GM12878 (cell line): ENCODE measurements around the gene KDF1. TPM values are rescaled to one million over a fixed set of nuclear protein-coding genes. Genes with fewer than 3 reads are reported as not detected.

Source experiments
- ATAC-seq: fragments of 200-7000 bp; cut with Tn5 transposase; 3 replicates; pipeline ENCODE4 v1.9.1; 2020; ENCODE audit warnings: mild to moderate bottlenecking, moderate library complexity
- BruUV-seq: library from RNA; stranded (reverse); fragments of 400-500 nt; replicated peaks from 2 replicates; lab custom pipeline; 2021; lab: Mats Ljungman, UMichigan
- CTCF ChIA-PET: fragments of 300-600 bp; sonication (Branson Sonifier 250); formaldehyde crosslinking; extraction: SDS; loops from one replicate; lab custom pipeline; 2021; ENCODE audit warnings: inconsistent platforms; lab: Yijun Ruan, JAX
- POLR2A ChIA-PET: fragments of 350-600 bp; formaldehyde crosslinking; extraction: SDS; loops from one replicate; lab custom pipeline; 2021; ENCODE audit warnings: inconsistent platforms; lab: Charles Lee
- RAD21 ChIA-PET: fragments of 300-600 bp; sonication (Branson Sonifier 250); formaldehyde crosslinking; loops from one replicate; lab custom pipeline; 2023; ENCODE audit warnings: antibody characterized with exemption; ENCODE audit not compliant: unreplicated experiment; lab: Charles Lee
- SMC1A ChIA-PET: fragments of 300-600 bp; sonication (Branson Sonifier 250); formaldehyde crosslinking; loops from one replicate; lab custom pipeline; 2023; ENCODE audit not compliant: unreplicated experiment, uncharacterized antibody; lab: Charles Lee
- DNase-seq: peaks from one replicate; pipeline ENCODE4 v3.0.0-alpha.2; 2011; ENCODE audit warnings: low read depth, low spot score
- FAIRE-seq: peaks from 3 replicates; lab custom pipeline; 2011; peaks lifted over from hg19 to GRCh38; lab: Jason Lieb, UNC
- H2AFZ ChIP-seq: 2 replicates; pipeline ENCODE4 v1.6.0; 2011; ENCODE audit warnings: low read depth, low read length, control low read depth; ENCODE audit not compliant: control insufficient read depth
- H3K27ac ChIP-seq: 2 replicates; pipeline ENCODE4 v1.5.1; 2011; ENCODE audit warnings: control low read depth; ENCODE audit not compliant: control insufficient read depth, insufficient read depth
- H3K27me3 ChIP-seq, 2 experiments: replicated peaks in 1 of 2; 2 replicates each; pipeline versions ENCODE4 v1.6.0 to v1.6.1; 2011; ENCODE audit warnings: low read length in 1 of 2; ENCODE audit not compliant: control insufficient read depth in 2 of 2, insufficient read depth in 2 of 2
- H3K36me3 ChIP-seq, 2 experiments: 2 replicates each; pipeline ENCODE4 v1.5.1; 2011; ENCODE audit warnings: low read length in 1 of 2; ENCODE audit not compliant: control insufficient read depth in 2 of 2, insufficient read depth in 2 of 2
- H3K4me1 ChIP-seq: 2 replicates; pipeline ENCODE4 v1.6.1; 2011; ENCODE audit warnings: mild to moderate bottlenecking, low read length, moderate library complexity, mixed read lengths; ENCODE audit not compliant: control insufficient read depth, insufficient read depth
- H3K4me2 ChIP-seq: 2 replicates; pipeline ENCODE4 v1.6.0; 2011; ENCODE audit warnings: control low read depth; ENCODE audit not compliant: control insufficient read depth, insufficient read depth
- H3K4me3 ChIP-seq: fragments of 200-600 bp; sonication (generic); 2 replicates; pipeline ENCODE4 v1.5.1; 2016
- H3K79me2 ChIP-seq: 2 replicates; pipeline ENCODE4 v1.6.0; 2011; ENCODE audit warnings: low read length; ENCODE audit not compliant: control insufficient read depth, insufficient read depth
- H3K9ac ChIP-seq: 2 replicates; pipeline ENCODE4 v1.8.0; 2011; ENCODE audit warnings: low read length, control low read depth, mixed read lengths; ENCODE audit not compliant: control insufficient read depth, insufficient read depth
- H3K9me3 ChIP-seq: replicated peaks from 3 replicates; pipeline ENCODE4 v1.5.1; 2011; ENCODE audit warnings: mild to moderate bottlenecking, low read length; ENCODE audit not compliant: control insufficient read depth, insufficient read depth
- H4K20me1 ChIP-seq: 2 replicates; pipeline ENCODE4 v1.6.0; 2011; ENCODE audit not compliant: control insufficient read depth, insufficient read depth
- CEBPZ ChIP-seq: fragments of 150-350 bp; IDR thresholded peaks from 2 replicates; pipeline ENCODE4 v1.6.1; 2016; ENCODE audit warnings: low read depth, low read length
- IRF5 ChIP-seq: fragments of 450-650 bp; IDR thresholded peaks from 2 replicates; pipeline ENCODE4 v1.6.1; 2017; ENCODE audit warnings: borderline replicate concordance
- POLR2A ChIP-seq: IDR thresholded peaks from 2 replicates; pipeline ENCODE4 v1.6.1; 2011; ENCODE audit warnings: low read depth, mild to moderate bottlenecking, low read length
- TARDBP ChIP-seq: IDR thresholded peaks from 2 replicates; pipeline ENCODE4 v1.6.1; 2016; ENCODE audit warnings: borderline replicate concordance
- YBX1 ChIP-seq: fragments of 450-650 bp; IDR thresholded peaks from 2 replicates; pipeline ENCODE4 v1.6.1; 2016; ENCODE audit warnings: antibody characterized with exemption
- WGBS: methylation state at CpG from one replicate; pipeline ENCODE4 v1.1.6; 2016; ENCODE audit warnings: low lambda C conversion rate; ENCODE audit not compliant: insufficient replicate concordance, insufficient coverage; ENCODE audit errors: missing lambda C conversion rate; 5-methylcytosine and 5-hydroxymethylcytosine counted together
- in situ Hi-C: fragments of 300-500 bp; cut with MboI; formaldehyde crosslinking; loops from 9 replicates; pipeline ENCODE4 v1.14.3; 2018; ENCODE audit warnings: mixed read lengths
- intact Hi-C: fragments of 100-400 bp; cut with micrococcal nuclease; formaldehyde crosslinking; loops from one replicate; pipeline ENCODE4 v1.14.2; 2022; ENCODE audit not compliant: unreplicated experiment
- polyA plus RNA-seq, 11 experiments: library from polyadenylated mRNA; depleted of rRNA in 4 of 11; unstranded in 6 of 11; stranded (reverse) in 5 of 11; fragments of >200 nt; fragmentation: Nextera tagmentation in 4 of 11; fragmentation: Illumina TruSeq in 1 of 11; extraction: Ambion mirVana in 4 of 11; extraction: Trizol in 1 of 11; gene quantifications; 1 replicate in 1 of 11; 2 replicates in 10 of 11; pipeline versions ENCODE4 v1.2.1 to v1.2.3, GENCODE V29; 2011 to 2016; ENCODE audit warnings: inconsistent platforms in 2 of 11, missing spikeins in 2 of 11, low read depth in 1 of 11
- total RNA-seq, 4 experiments: library from RNA; depleted of rRNA in 3 of 4; stranded (reverse); fragments of >200 nt in 3 of 4; fragmentation: Illumina TruSeq in 1 of 4; extraction: Trizol in 1 of 4; gene quantifications; 2 replicates each; pipeline versions ENCODE4 v1.2.1 to v1.2.3, GENCODE V29; 2013 to 2021

Gene KDF1
- total and polyA plus RNA-seq, 10 of the 15 experiments (the other 5 are each of a cell fraction or from before 2014, with no cell fraction given): 0.03 to 0.13 (median 0.04) TPM; not detected in 7

- Histone ChIP-seq H3K36me3 (no peaks in the 10 kb centered on the region), H3K9me3 (no peaks in the 10 kb centered on the region), H3K27ac (no peak overlapping the region), H3K9ac (no peak overlapping the region), H4K20me1 (no peaks in the 10 kb centered on the region), H2AFZ (no peak overlapping the region), H3K4me3 (no peak overlapping the region), H3K27me3 (no peaks in the 10 kb centered on the region; a peak in 2 of 4 replicates), H3K79me2 (no peaks in the 10 kb centered on the region), H3K4me2 (no peak overlapping the region), H3K4me1 (no peaks in the 10 kb centered on the region)
- BruUV-seq: no TSS peak
- no peak for ATAC-seq
- ChIA-PET POLR2A (no interaction called here), CTCF (no interaction called here), SMC1A (no interaction called here), RAD21 (no interaction called here)
- intact Hi-C loops (no loop called here), in situ Hi-C loops (no loop called here)
- TF ChIP-seq POLR2A (no peak), YBX1 (no peak), CEBPZ (no peak)
- FAIRE-seq: no peak
- WGBS: 17% methylated on average over 6 of the region's 6 CpGs
- no peak for DNase-seq
Observed at GRCh38 chr1:26972390-26972789, 12.1 kb upstream of the KDF1 start.

- Histone ChIP-seq H4K20me1 (no peaks in the 10 kb centered on the region), H3K4me2 (no peak overlapping the region), H3K4me3 (no peak overlapping the region), H3K9ac (no peak overlapping the region), H3K27me3 (no peaks in the 10 kb centered on the region; a peak in 2 of 4 replicates), H3K4me1 (no peaks in the 10 kb centered on the region), H3K9me3 (no peaks in the 10 kb centered on the region), H2AFZ (no peak overlapping the region), H3K27ac (no peak overlapping the region), H3K79me2 (no peaks in the 10 kb centered on the region), H3K36me3 (no peaks in the 10 kb centered on the region)
- intact Hi-C loops (no loop called here), in situ Hi-C loops (no loop called here)
- CTCF ChIA-PET: no interaction called here
- SMC1A ChIA-PET: no interaction called here
- POLR2A ChIA-PET: no interaction called here
- FAIRE-seq (no peak), ATAC-seq (no peak), DNase-seq (no peak)
- BruUV-seq: no TSS peak
- 0% methylated on average over 3 of the region's 3 CpGs for WGBS
- RAD21 ChIA-PET: no interaction called here
- TF ChIP-seq TARDBP (no peak), IRF5 (no peak)
Observed at GRCh38 chr1:26971590-26971989, 11.3 kb upstream of the KDF1 start.
